HCT116 (cell line): Measurements from ENCODE around the gene NUBPL. TPM values are rescaled to one million over a fixed set of nuclear protein-coding genes. Genes with fewer than 3 reads are reported as not detected.
A peak's percentile ranks its signal among the peaks of the same experiment; 100 is the strongest.

Source experiments
- ATAC-seq: fragments of 200-7000 bp; cut with Tn5 transposase; 2 replicates; pipeline ENCODE4 v1.9.1; 2020; ENCODE audit warnings: mild to moderate bottlenecking, moderate library complexity
- BruUV-seq: library from RNA; stranded (reverse); fragments of 400-500 nt; replicated peaks from 2 replicates; lab custom pipeline; 2021; lab: Mats Ljungman, UMichigan
- CTCF ChIA-PET: fragments of 300-600 bp; sonication (Branson Sonifier 250); formaldehyde crosslinking; loops from one replicate; lab custom pipeline; 2021; ENCODE audit warnings: antibody characterized with exemption; lab: Charles Lee
- POLR2A ChIA-PET: fragments of 300-600, 350-600 bp; sonication (Branson Sonifier 250); formaldehyde crosslinking; loops from one replicate; lab custom pipeline; 2021; ENCODE audit warnings: antibody characterized with exemption; lab: Charles Lee
- RAD21 ChIA-PET, 2 experiments: fragments of 300-600 bp; sonication (Branson Sonifier 250); formaldehyde crosslinking; loops; one replicate each; lab custom pipeline; 2023; ENCODE audit warnings: low total read pairs in 2 of 2; ENCODE audit not compliant: uncharacterized antibody in 2 of 2, unreplicated experiment in 2 of 2, low non-redundant PET in 1 of 2; lab: Charles Lee
- DNase-seq: peaks from one replicate; pipeline ENCODE4 v3.0.0-alpha.2; 2010; ENCODE audit warnings: low read depth, low spot score
- H2AFZ ChIP-seq: fragments of 200-600 bp; shearing (Covaris generic), sonication (generic); 2 replicates; pipeline ENCODE4 v1.6.1; 2017; ENCODE audit warnings: low read depth, mixed run types, mixed read lengths, antibody characterized with exemption, low read length; ENCODE audit not compliant: poor library complexity, severe bottlenecking
- H3K27ac ChIP-seq: 2 replicates; pipeline ENCODE4 v1.5.1; 2012; ENCODE audit warnings: low read depth, low read length
- H3K27me3 ChIP-seq: fragments of 200-600 bp; sonication (generic); 2 replicates; pipeline ENCODE4 v1.6.1; 2016; ENCODE audit warnings: mixed run types, low read length, mixed read lengths; ENCODE audit not compliant: insufficient read depth
- H3K36me3 ChIP-seq, 2 experiments: fragments of 200-500 bp in 1 of 2; fragments of 200-600 bp in 1 of 2; sonication (Bioruptor generic) in 1 of 2; sonication (generic) in 1 of 2; 2 replicates each; pipeline versions ENCODE4 v1.5.1 to v1.6.1; 2014 to 2016; ENCODE audit warnings: low read length in 2 of 2, inconsistent platforms in 1 of 2, mixed read lengths in 1 of 2, mixed run types in 1 of 2; ENCODE audit not compliant: insufficient read depth in 2 of 2, control insufficient read depth in 1 of 2
- H3K4me1 ChIP-seq, 2 experiments: fragments of 200-600 bp in 1 of 2; sonication (generic) in 1 of 2; 2 replicates each; pipeline versions ENCODE4 v1.5.1 to v1.6.1; 2012 to 2017; ENCODE audit warnings: low read length in 2 of 2, inconsistent platforms in 1 of 2, mild to moderate bottlenecking in 1 of 2, mixed read lengths in 1 of 2, mixed run types in 1 of 2, moderate library complexity in 1 of 2; ENCODE audit not compliant: insufficient read depth in 2 of 2, control insufficient read depth in 1 of 2
- H3K4me2 ChIP-seq: fragments of 200-600 bp; sonication (generic); 2 replicates; pipeline ENCODE4 v1.6.1; 2017; ENCODE audit warnings: mixed run types, low read length, mixed read lengths
- H3K4me3 ChIP-seq, 2 experiments: fragments of 200-600 bp in 1 of 2; sonication (generic) in 1 of 2; replicated peaks in 1 of 2; 2 replicates each; pipeline ENCODE4 v1.5.1; 2011 to 2016; ENCODE audit warnings: low read length in 2 of 2, control low read depth in 1 of 2, low read depth in 1 of 2, mild to moderate bottlenecking in 1 of 2, mixed read lengths in 1 of 2, mixed run types in 1 of 2
- H3K79me2 ChIP-seq: fragments of 200-600 bp; sonication (generic); 2 replicates; pipeline ENCODE4 v1.6.1; 2017; ENCODE audit warnings: mild to moderate bottlenecking, mixed run types, low read length, moderate library complexity, mixed read lengths; ENCODE audit not compliant: insufficient read depth
- H3K9ac ChIP-seq: fragments of 200-600 bp; sonication (generic); 2 replicates; pipeline ENCODE4 v1.6.1; 2016; ENCODE audit warnings: low read length, mixed read lengths
- H3K9me2 ChIP-seq: fragments of 200-600 bp; sonication (generic), shearing (Covaris generic); 2 replicates; pipeline ENCODE4 v1.6.1; 2017; ENCODE audit warnings: mixed run types, mild to moderate bottlenecking, moderate library complexity; ENCODE audit not compliant: insufficient read depth
- H3K9me3 ChIP-seq, 2 experiments: fragments of 200-500 bp in 1 of 2; fragments of 200-600 bp in 1 of 2; sonication (Bioruptor generic) in 1 of 2; sonication (generic) in 1 of 2; 2 replicates each; pipeline ENCODE4 v1.6.1; 2014 to 2017; ENCODE audit warnings: low read length in 2 of 2, mixed read lengths in 2 of 2, inconsistent platforms in 1 of 2, low read depth in 1 of 2, mild to moderate bottlenecking in 1 of 2, mixed run types in 1 of 2, moderate library complexity in 1 of 2; ENCODE audit not compliant: control insufficient read depth in 1 of 2, insufficient read depth in 1 of 2
- H4K20me1 ChIP-seq: fragments of 200-600 bp; sonication (generic), shearing (Covaris generic); 2 replicates; pipeline ENCODE4 v1.6.1; 2017; ENCODE audit warnings: mixed run types, mild to moderate bottlenecking, moderate library complexity; ENCODE audit not compliant: insufficient read depth
- ATF3 ChIP-seq: IDR thresholded peaks from 2 replicates; pipeline ENCODE4 v1.6.1; 2012
- CEBPB ChIP-seq: IDR thresholded peaks from 2 replicates; pipeline ENCODE4 v1.6.1; 2012; ENCODE audit warnings: low read depth
- CTCF ChIP-seq, 3 experiments: fragments of 200-600 bp in 1 of 3; sonication (generic) in 1 of 3; IDR thresholded peaks in 2 of 3; conservative IDR thresholded peaks in 1 of 3; 2 replicates each; pipeline ENCODE4 v1.5.1; 2012 to 2017; ENCODE audit warnings: low read depth in 2 of 3, low read length in 2 of 3, antibody characterized with exemption in 1 of 3, borderline replicate concordance in 1 of 3, control low read depth in 1 of 3, mild to moderate bottlenecking in 1 of 3, mixed read lengths in 1 of 3, mixed run types in 1 of 3, moderate library complexity in 1 of 3; ENCODE audit not compliant: insufficient read depth in 1 of 3
- EGR1 ChIP-seq: IDR thresholded peaks from 2 replicates; pipeline ENCODE4 v1.6.1; 2012; ENCODE audit warnings: low read depth
- EZH2phosphoT487 ChIP-seq: fragments of 200-600 bp; IDR thresholded peaks from 2 replicates; pipeline ENCODE4 v1.6.1; 2018; ENCODE audit warnings: antibody characterized with exemption, borderline replicate concordance
- FOSL1 ChIP-seq: IDR thresholded peaks from 2 replicates; pipeline ENCODE4 v1.6.1; 2012; ENCODE audit warnings: low read depth
- JUND ChIP-seq: IDR thresholded peaks from 2 replicates; pipeline ENCODE4 v1.6.1; 2012
- RAD21 ChIP-seq: IDR thresholded peaks from 2 replicates; pipeline ENCODE4 v1.6.1; 2012; ENCODE audit warnings: low read depth, mild to moderate bottlenecking
- SIN3A ChIP-seq: IDR thresholded peaks from 2 replicates; pipeline ENCODE4 v1.6.1; 2012; ENCODE audit warnings: low read depth
- SP1 ChIP-seq: IDR thresholded peaks from 2 replicates; pipeline ENCODE4 v1.6.1; 2012; ENCODE audit warnings: low read depth
- TCF7L2 ChIP-seq: IDR thresholded peaks from 2 replicates; pipeline ENCODE4 v1.7.0; 2011; ENCODE audit warnings: borderline replicate concordance, inconsistent platforms; ENCODE audit not compliant: insufficient read depth, insufficient read length; ENCODE audit errors: extremely low read depth
- YY1 ChIP-seq: IDR thresholded peaks from 2 replicates; pipeline ENCODE4 v1.6.1; 2011; ENCODE audit warnings: low read length, low read depth, moderate library complexity, mild to moderate bottlenecking; ENCODE audit not compliant: insufficient replicate concordance; ENCODE audit errors: extremely low read depth
- ZBTB33 ChIP-seq: IDR thresholded peaks from 2 replicates; pipeline ENCODE4 v1.6.1; 2011; ENCODE audit warnings: mild to moderate bottlenecking, low read length, moderate library complexity; ENCODE audit not compliant: insufficient replicate concordance; ENCODE audit errors: extremely low read depth
- ZFX ChIP-seq: fragments of 450-650 bp; IDR thresholded peaks from 2 replicates; pipeline ENCODE4 v1.6.1; 2017
- ZNF274 ChIP-seq: fragments of 200-500 bp; sonication (Bioruptor generic); IDR thresholded peaks from 2 replicates; pipeline ENCODE4 v1.6.1; 2014; ENCODE audit warnings: mild to moderate bottlenecking, low read depth, low read length, inconsistent platforms
- intact Hi-C: fragments of 100-400 bp; cut with micrococcal nuclease; formaldehyde crosslinking; loops from 2 replicates; pipeline ENCODE4 v1.10.0; 2022
- total RNA-seq: library from RNA; stranded (reverse); gene quantifications from one replicate; pipeline ENCODE4 v1.2.1, GENCODE V29; 2021; ENCODE audit not compliant: unreplicated experiment

The NUBPL gene
- total RNA-seq, 1 experiment from 2014 or later = 11.3 TPM

GRCh38 chr14:31785574-31785973, 224.4 kb downstream of the NUBPL start:
- Histone ChIP-seq H3K79me2 (no peaks in the 10 kb centered on the region), H3K4me1 (peaks cover 0 to 6% of the 10 kb centered on the region in 2 experiments; a peak in 1 of 4 replicates), H3K27me3 (no peaks in the 10 kb centered on the region), H2AFZ (no peak overlapping the region), H4K20me1 (no peaks in the 10 kb centered on the region), H3K27ac (no peak overlapping the region), H3K9me2 (no peaks in the 10 kb centered on the region), H3K4me3 (no peak overlapping the region), H3K9ac (no peak overlapping the region), H3K4me2 (no peak overlapping the region), H3K36me3 (0 out of 4 replicates have a peak, but pooled peaks cover 0 to 5% of the 10 kb centered on the region in 2 experiments), H3K9me3 (peaks cover 7 to 14% of the 10 kb centered on the region in 2 experiments; a peak in 1 of 4 replicates)
- ChIA-PET POLR2A (no interaction called here), CTCF (no interaction called here), RAD21 (no interaction called here)
- no TSS peak for BruUV-seq
- TF ChIP-seq SIN3A (no peak), EZH2phosphoT487 (no peak), RAD21 (no peak)
- intact Hi-C loops = no loop called here
- no peak for ATAC-seq
- no peak for DNase-seq

- Histone ChIP-seq H3K4me2 (no peak overlapping the region), H3K4me1 (peaks cover 0 to 6% of the 10 kb centered on the region in 2 experiments; a peak in 1 of 4 replicates), H3K27me3 (no peaks in the 10 kb centered on the region), H4K20me1 (no peaks in the 10 kb centered on the region), H3K79me2 (no peaks in the 10 kb centered on the region), H3K4me3 (no peak overlapping the region), H3K9me3 (no peaks in the 10 kb centered on the region), H2AFZ (no peak overlapping the region), H3K27ac (no peak overlapping the region), H3K36me3 (no peaks in the 10 kb centered on the region), H3K9me2 (no peaks in the 10 kb centered on the region), H3K9ac (no peak overlapping the region)
- CTCF ChIA-PET = interaction anchor here (1.5 kb wide), 1 partner anchor 15 kb away, joined by 3 read pairs; no protein-coding TSS in a partner anchor
- intact Hi-C loops = no loop called here
- POLR2A ChIA-PET = no interaction called here
- peak; percentile 34 for DNase-seq
- ATAC-seq = peak; percentile 78
- BruUV-seq = no TSS peak
- RAD21 ChIA-PET = no interaction called here
- TF ChIP-seq CEBPB = no peak
- TF ChIP-seq FOSL1 = peak; percentile 33
- peak in 2 of 3 experiments; percentile 39 to 44; a peak in 3 of 6 replicates for TF ChIP-seq CTCF (IDR thresholded peaks at IDR 0.05 in 2 of 3, conservative IDR thresholded peaks at IDR 0.05 in 1 of 3; ENCODE audit: borderline replicate concordance in 1 of 3, insufficient read depth in 1 of 3, low read depth in 2 of 3, low read length in 2 of 3)
- no peak for TF ChIP-seq SP1
- TF ChIP-seq YY1 = no peak
- no peak for TF ChIP-seq ZFX
- TF ChIP-seq ZNF274 = no peak
- TF ChIP-seq ZBTB33 = no peak
- TF ChIP-seq RAD21 = peak; percentile 18; the same call in 1 of the 2 replicates
- no peak for TF ChIP-seq TCF7L2
- TF ChIP-seq JUND = 0 out of 2 replicates have a peak, but pooled peaks have one; percentile 14
- no peak for TF ChIP-seq EGR1
- no peak for TF ChIP-seq ATF3
Observed at GRCh38 chr14:31787377-31787776, 226.2 kb downstream of the NUBPL start.
